DMS 273 (cell line): ENCODE data around the gene VSIR.
A peak's percentile ranks its signal among the peaks of the same experiment; 100 is the strongest.

Experiments
- DNase-seq: peaks from one replicate; lab custom pipeline; 2025; ENCODE audit not compliant: unreplicated experiment; lab: John Stamatoyannopoulos, UW

VSIR gene

GRCh38 chr10:71716426-71716825 lies 56.9 kb downstream of the VSIR start:
- peak; percentile 21 for DNase-seq

- no peak for DNase-seq
Observed at GRCh38 chr10:71715860-71716259, 57.5 kb downstream of the VSIR start.

- peak; percentile 59 for DNase-seq
Observed at GRCh38 chr10:71715026-71715425, 58.3 kb downstream of the VSIR start.

GRCh38 chr10:71714592-71714991 lies 58.7 kb downstream of the VSIR start:
- DNase-seq, result no peak

GRCh38 chr10:71714031-71714410 lies 59.3 kb downstream of the VSIR start:
- no peak for DNase-seq

- DNase-seq, result peak; percentile 83
Observed at GRCh38 chr10:71713135-71714030, 59.9 kb downstream of the VSIR start.

- no peak for DNase-seq
Observed at GRCh38 chr10:71712572-71713134, 60.7 kb downstream of the VSIR start.

GRCh38 chr10:71712170-71712569 lies 61.1 kb downstream of the VSIR start:
- DNase-seq, result no peak

GRCh38 chr10:71711052-71711623 lies 62.2 kb downstream of the VSIR start:
- no peak for DNase-seq

GRCh38 chr10:71710519-71710918 lies 62.8 kb downstream of the VSIR start:
- DNase-seq, result no peak

GRCh38 chr10:71708897-71709882 lies 64.1 kb downstream of the VSIR start:
- DNase-seq, result peak; percentile 10

GRCh38 chr10:71708301-71708703 lies 65.0 kb downstream of the VSIR start:
- peak; percentile 73 for DNase-seq

- DNase-seq, result no peak
Observed at GRCh38 chr10:71707240-71707789, 66.0 kb downstream of the VSIR start.

- DNase-seq, result no peak
Observed at GRCh38 chr10:71706216-71707121, 66.9 kb downstream of the VSIR start.

GRCh38 chr10:71705582-71705981 lies 67.7 kb downstream of the VSIR start:
- peak; percentile 41 for DNase-seq

- DNase-seq, result no peak
Observed at GRCh38 chr10:71704816-71705215, 68.5 kb downstream of the VSIR start.

GRCh38 chr10:71703577-71703976 lies 69.7 kb downstream of the VSIR start:
- DNase-seq, result no peak

GRCh38 chr10:71701496-71702132 lies 71.7 kb downstream of the VSIR start:
- no peak for DNase-seq

GRCh38 chr10:71700731-71701368 lies 72.5 kb downstream of the VSIR start:
- DNase-seq, result no peak
